ENCODE data around the gene DLL3.

The DLL3 gene

GRCh38 chr19:39554701-39555311, 56.1 kb downstream of the DLL3 start:
- DNase-seq (ENCODE audit: low spot score): no peak

GRCh38 chr19:39555883-39556282, 57.1 kb downstream of the DLL3 start:
- peak; percentile 37 for DNase-seq (ENCODE audit: low spot score)
